Vagina (tissue), 2 donors: ENCODE data around the gene RALGAPA1. TPM values are rescaled to one million over a fixed set of nuclear protein-coding genes. Genes with fewer than 3 reads are reported as not detected.

Experiments
- DNase-seq, 2 donors: peaks; one replicate each; pipeline ENCODE4 v3.0.0-alpha.2; 2017; ENCODE audit errors: extremely low spot score in 2 of 2
- H3K27ac ChIP-seq: fragments of 200-600 bp; sonication (generic); one replicate; pipeline ENCODE4 v1.5.1; 2019
- H3K27me3 ChIP-seq: fragments of 200-600 bp; sonication (generic); one replicate; pipeline ENCODE4 v1.5.1; 2019
- H3K36me3 ChIP-seq, 2 donors: fragments of 200-600 bp; sonication (generic); one replicate each; pipeline ENCODE4 v1.5.1; 2017 to 2019
- H3K4me1 ChIP-seq: fragments of 200-600 bp; sonication (generic); one replicate; pipeline ENCODE4 v1.5.1; 2019
- H3K4me3 ChIP-seq, 2 donors: fragments of 200-600 bp; sonication (generic); 1 replicate in 1 of 2; 2 replicates in 1 of 2; pipeline ENCODE4 v1.5.1; 2016 to 2019
- H3K9me3 ChIP-seq: fragments of 200-600 bp; sonication (generic); one replicate; pipeline ENCODE4 v1.5.1; 2019
- CTCF ChIP-seq, 3 experiments: fragments of 450-650 bp in 2 of 3; fragments of 200-600 bp in 1 of 3; sonication (generic) in 1 of 3; IDR thresholded peaks; one replicate each; pipeline ENCODE4 v1.5.1; 2017 to 2019; ENCODE audit warnings: antibody characterized with exemption in 3 of 3, mild to moderate bottlenecking in 2 of 3, moderate library complexity in 2 of 3
- POLR2A ChIP-seq, 2 donors: fragments of 450-650 bp; IDR thresholded peaks; one replicate each; pipeline ENCODE4 v1.6.1; 2017; ENCODE audit warnings: antibody characterized with exemption in 2 of 2, mild to moderate bottlenecking in 2 of 2, moderate library complexity in 2 of 2
- POLR2AphosphoS5 ChIP-seq, 2 donors: sonication (generic); formaldehyde crosslinking; IDR thresholded peaks; one replicate each; pipeline ENCODE4 v1.9.0; 2017; ENCODE audit warnings: antibody characterized with exemption in 2 of 2, mild to moderate bottlenecking in 2 of 2, low read depth in 1 of 2; ENCODE audit not compliant: insufficient read depth in 1 of 2
- intact Hi-C: fragments of 100-400 bp; cut with DNase I; formaldehyde crosslinking; loops from one replicate; pipeline ENCODE4 v1.15.1; 2023
- total RNA-seq: library from RNA; depleted of rRNA; stranded (reverse); fragments of >200 nt; gene quantifications from one replicate; pipeline ENCODE4 v1.2.3, GENCODE V29; 2016

Gene RALGAPA1
- total RNA-seq, 1 donor from 2014 or later = 77.8 TPM

GRCh38 chr14:35704793-35705493 lies 104.2 kb downstream of the RALGAPA1 start:
- Histone ChIP-seq H3K4me1 (no peaks in the 10 kb centered on the region), H3K27me3 (no peaks in the 10 kb centered on the region), H3K4me3 (no peak overlapping the region), H3K9me3 (no peaks in the 10 kb centered on the region), H3K36me3 (peaks cover 0 to 6% of the 10 kb centered on the region in 2 donors), H3K27ac (no peak overlapping the region)
- intact Hi-C loops = no loop called here
- TF ChIP-seq POLR2AphosphoS5 (IDR thresholded peaks at IDR 0.05; ENCODE audit: insufficient read depth in 1 of 2, low read depth in 1 of 2) (no peak), POLR2A (IDR thresholded peaks at IDR 0.05) (no peak), CTCF (IDR thresholded peaks at IDR 0.05) (no peak)
- no peak for DNase-seq

GRCh38 chr14:35701531-35701930 lies 107.6 kb downstream of the RALGAPA1 start:
- H3K4me1 ChIP-seq = no peaks in the 10 kb centered on the region
- no peak for TF ChIP-seq POLR2A (IDR thresholded peaks at IDR 0.05)
- TF ChIP-seq CTCF (IDR thresholded peaks at IDR 0.05) = no peak
- no peak for TF ChIP-seq POLR2AphosphoS5 (IDR thresholded peaks at IDR 0.05; ENCODE audit: insufficient read depth in 1 of 2, low read depth in 1 of 2)
- no peaks in the 10 kb centered on the region for H3K9me3 ChIP-seq
- no peak overlapping the region for H3K27ac ChIP-seq
- no peak overlapping the region for H3K4me3 ChIP-seq
- no peaks in the 10 kb centered on the region for H3K27me3 ChIP-seq
- no peak for DNase-seq
- intact Hi-C loops = no loop called here
- H3K36me3 ChIP-seq = no peaks in the 10 kb centered on the region

GRCh38 chr14:35699791-35700444 lies 109.2 kb downstream of the RALGAPA1 start:
- H3K4me1 ChIP-seq = no peaks in the 10 kb centered on the region
- no peaks in the 10 kb centered on the region for H3K36me3 ChIP-seq
- DNase-seq = no peak
- H3K9me3 ChIP-seq = no peaks in the 10 kb centered on the region
- no peaks in the 10 kb centered on the region for H3K27me3 ChIP-seq
- no peak overlapping the region for H3K4me3 ChIP-seq
- TF ChIP-seq CTCF (IDR thresholded peaks at IDR 0.05) (no peak), POLR2AphosphoS5 (IDR thresholded peaks at IDR 0.05; ENCODE audit: insufficient read depth in 1 of 2, low read depth in 1 of 2) (no peak), POLR2A (IDR thresholded peaks at IDR 0.05) (no peak)
- intact Hi-C loops = no loop called here
- H3K27ac ChIP-seq = no peak overlapping the region

GRCh38 chr14:35696575-35696974 lies 112.5 kb downstream of the RALGAPA1 start:
- H3K36me3 ChIP-seq = no peaks in the 10 kb centered on the region
- TF ChIP-seq CTCF (IDR thresholded peaks at IDR 0.05) = no peak
- TF ChIP-seq POLR2A (IDR thresholded peaks at IDR 0.05) = no peak
- no peak for TF ChIP-seq POLR2AphosphoS5 (IDR thresholded peaks at IDR 0.05; ENCODE audit: insufficient read depth in 1 of 2, low read depth in 1 of 2)

GRCh38 chr14:35696119-35696518 lies 113.0 kb downstream of the RALGAPA1 start:
- intact Hi-C loops = no loop called here
- no peaks in the 10 kb centered on the region for H3K36me3 ChIP-seq
- no peaks in the 10 kb centered on the region for H3K27me3 ChIP-seq
- no peak for DNase-seq
- H3K27ac ChIP-seq = no peak overlapping the region
- H3K4me3 ChIP-seq = no peak overlapping the region
- no peaks in the 10 kb centered on the region for H3K9me3 ChIP-seq
- H3K4me1 ChIP-seq = no peaks in the 10 kb centered on the region
- no peak for TF ChIP-seq CTCF (IDR thresholded peaks at IDR 0.05)
- TF ChIP-seq POLR2A (IDR thresholded peaks at IDR 0.05) = no peak

More at GRCh38 chr14:35696575-35696974, 112.5 kb downstream of the RALGAPA1 start:
- Histone ChIP-seq H3K27ac (no peak overlapping the region), H3K4me1 (no peaks in the 10 kb centered on the region), H3K9me3 (no peaks in the 10 kb centered on the region), H3K27me3 (no peaks in the 10 kb centered on the region), H3K4me3 (no peak overlapping the region)
- no peak for DNase-seq
- intact Hi-C loops = no loop called here
